NCI-H2227 (cell line): ENCODE results near the gene DIP2C.

Experiments used
- DNase-seq: peaks from one replicate; lab custom pipeline; 2025; ENCODE audit not compliant: unreplicated experiment; lab: John Stamatoyannopoulos, UW

DIP2C gene

GRCh38 chr10:677038-677437, 12.4 kb downstream of the DIP2C start:
- DNase-seq, result no peak

GRCh38 chr10:676178-676577, 13.3 kb downstream of the DIP2C start:
- no peak for DNase-seq

- DNase-seq, result no peak
These were observed 13.9 kb downstream of the DIP2C start for GRCh38 chr10:675532-675931.

- no peak for DNase-seq
These were observed 16.0 kb downstream of the DIP2C start for GRCh38 chr10:673492-673891.

GRCh38 chr10:672992-673391, 16.5 kb downstream of the DIP2C start:
- DNase-seq, result no peak

GRCh38 chr10:672203-672602, 17.3 kb downstream of the DIP2C start:
- DNase-seq, result no peak

- no peak for DNase-seq
These were observed 18.5 kb downstream of the DIP2C start for GRCh38 chr10:670990-671389.

- no peak for DNase-seq
These were observed 19.4 kb downstream of the DIP2C start for GRCh38 chr10:670038-670437.

GRCh38 chr10:668786-669485, 20.5 kb downstream of the DIP2C start:
- DNase-seq, result no peak

- no peak for DNase-seq
These were observed 21.8 kb downstream of the DIP2C start for GRCh38 chr10:667602-668143.

GRCh38 chr10:667096-667495, 22.4 kb downstream of the DIP2C start:
- no peak for DNase-seq

- no peak for DNase-seq
These were observed 23.0 kb downstream of the DIP2C start for GRCh38 chr10:666237-667012.

GRCh38 chr10:665579-666091, 23.8 kb downstream of the DIP2C start:
- DNase-seq, result peak; percentile 51

GRCh38 chr10:664893-665292, 24.6 kb downstream of the DIP2C start:
- DNase-seq, result no peak

GRCh38 chr10:664301-664700, 25.2 kb downstream of the DIP2C start:
- no peak for DNase-seq

GRCh38 chr10:663831-664251, 25.6 kb downstream of the DIP2C start:
- DNase-seq, result no peak

- DNase-seq, result no peak
These were observed 26.1 kb downstream of the DIP2C start for GRCh38 chr10:663466-663751.

GRCh38 chr10:662686-663465, 26.6 kb downstream of the DIP2C start:
- no peak for DNase-seq

GRCh38 chr10:662223-662605, 27.3 kb downstream of the DIP2C start:
- DNase-seq, result no peak

GRCh38 chr10:661597-662222, 27.8 kb downstream of the DIP2C start:
- no peak for DNase-seq

- no peak for DNase-seq
These were observed 28.4 kb downstream of the DIP2C start for GRCh38 chr10:660970-661596.
